PC-3 (cell line): Measurements from ENCODE around the gene HCN1.

Experiments
- CTCF ChIP-seq: fragments of 300-600 bp; sonication (generic); conservative IDR thresholded peaks from 2 replicates; pipeline ENCODE4 v1.5.1; 2017; ENCODE audit warnings: antibody characterized with exemption, low read depth, mild to moderate bottlenecking, low read length
- EZH2 ChIP-seq: fragments of 300-600 bp; sonication (generic); IDR thresholded peaks from one replicate; pipeline ENCODE4 v1.6.1; 2017; ENCODE audit warnings: antibody characterized with exemption, mild to moderate bottlenecking, low read length; ENCODE audit not compliant: unreplicated experiment

GRCh38 chr5:45672271-45672670 lies 23.9 kb downstream of the HCN1 start:
- TF ChIP-seq CTCF (no peak), EZH2 (no peak)
